A549 (cell line): ENCODE data around the gene MRPL34. TPM values are rescaled to one million over a fixed set of nuclear protein-coding genes. Genes with fewer than 3 reads are reported as not detected.

Experiments
- ATAC-seq, 2 experiments: fragments of 200-7000 bp in 1 of 2; fragments of >200 bp in 1 of 2; cut with Nextera tagmentation in 1 of 2; cut with Tn5 transposase in 1 of 2; 3 replicates each; pipeline versions ENCODE4 v1.8.0 to v1.9.1; 2018 to 2020; ENCODE audit warnings: mild to moderate bottlenecking in 1 of 2, moderate library complexity in 1 of 2
- CTCF ChIA-PET: fragments of 300-600 bp; sonication (Branson Sonifier 250); formaldehyde crosslinking; extraction: SDS; loops from one replicate; lab custom pipeline; 2021; ENCODE audit warnings: antibody characterized with exemption, inconsistent platforms; lab: Yijun Ruan, JAX
- POLR2A ChIA-PET: fragments of 350-600 bp; formaldehyde crosslinking; extraction: SDS; loops from one replicate; lab custom pipeline; 2021; ENCODE audit warnings: antibody characterized with exemption, inconsistent platforms; lab: Yijun Ruan, JAX
- DNase-seq, 2 experiments: peaks; one replicate each; pipeline versions ENCODE4 v3.0.0 to v3.0.0-alpha.2; 2011 to 2016; ENCODE audit warnings: low read depth in 1 of 2, low spot score in 1 of 2
- FAIRE-seq: peaks from 2 replicates; lab custom pipeline; 2011; peaks lifted over from hg19 to GRCh38; lab: Jason Lieb, UNC
- H3K27ac ChIP-seq, 2 experiments: fragments of >200 bp; sonication (Bioruptor Twin); formaldehyde crosslinking; 3 replicates each; pipeline ENCODE4 v1.5.1; 2016 to 2017
- H3K4me1 ChIP-seq: fragments of >200 bp; sonication (Bioruptor Twin); formaldehyde crosslinking; 3 replicates; pipeline ENCODE4 v1.6.1; 2016
- H3K4me2 ChIP-seq: fragments of >200 bp; sonication (Bioruptor Twin); formaldehyde crosslinking; 3 replicates; pipeline ENCODE4 v1.6.1; 2016
- H3K4me3 ChIP-seq: fragments of >200 bp; sonication (Bioruptor Twin); formaldehyde crosslinking; 3 replicates; pipeline ENCODE4 v1.5.1; 2016
- H3K9me3 ChIP-seq: fragments of >200 bp; sonication (Bioruptor Twin); formaldehyde crosslinking; 3 replicates; pipeline ENCODE4 v1.6.1; 2016
- BCL3 ChIP-seq: fragments of >200 bp; sonication (Bioruptor Twin); formaldehyde crosslinking; IDR thresholded peaks from 3 replicates; pipeline ENCODE4 v1.6.1; 2016
- CHD2 ChIP-seq: fragments of 150-350 bp; IDR thresholded peaks from 2 replicates; pipeline ENCODE4 v1.6.1; 2014; ENCODE audit warnings: low read length; ENCODE audit not compliant: partially characterized antibody
- CTCF ChIP-seq: fragments of >200 bp; sonication (Bioruptor Twin); formaldehyde crosslinking; IDR thresholded peaks from 3 replicates; pipeline ENCODE4 v1.5.1; 2016
- EHMT2 ChIP-seq: fragments of 200-600 bp; sonication (generic); IDR thresholded peaks from 2 replicates; pipeline ENCODE4 v1.6.1; 2016; ENCODE audit warnings: antibody characterized with exemption, low read depth, mild to moderate bottlenecking, moderate library complexity
- ELK1 ChIP-seq: fragments of 150-350 bp; IDR thresholded peaks from 2 replicates; pipeline ENCODE4 v1.6.1; 2014; ENCODE audit warnings: low read depth, mild to moderate bottlenecking, low read length
- FOSB ChIP-seq: fragments of 250-450 bp; sonication (Bioruptor Pico); IDR thresholded peaks from 2 replicates; pipeline ENCODE4 v1.5.0; 2020; ENCODE audit warnings: mild to moderate bottlenecking, moderate library complexity
- FOSL2 ChIP-seq, 2 experiments: fragments of 450-650 bp in 1 of 2; fragments of >200 bp in 1 of 2; sonication (Bioruptor Twin) in 1 of 2; formaldehyde crosslinking; IDR thresholded peaks; 2 replicates each; pipeline versions ENCODE4 v1.5.0 to v1.6.1; 2016 to 2020; ENCODE audit warnings: mild to moderate bottlenecking in 1 of 2, moderate library complexity in 1 of 2
- GATA3 ChIP-seq: IDR thresholded peaks from 2 replicates; pipeline ENCODE4 v1.6.1; 2012; ENCODE audit warnings: borderline replicate concordance
- HOXB5 ChIP-seq: fragments of 250-450 bp; sonication (Bioruptor Pico); IDR thresholded peaks from 2 replicates; pipeline ENCODE4 v1.5.0; 2020; ENCODE audit warnings: mild to moderate bottlenecking, moderate library complexity
- JUN ChIP-seq, 2 experiments: fragments of >200 bp; sonication (Bioruptor Twin); formaldehyde crosslinking; IDR thresholded peaks; 2 replicates in 1 of 2; 3 replicates in 1 of 2; pipeline ENCODE4 v1.6.1; 2016 to 2017
- JUNB ChIP-seq: fragments of >200 bp; sonication (Bioruptor Twin); formaldehyde crosslinking; IDR thresholded peaks from 2 replicates; pipeline ENCODE4 v1.6.1; 2016
- KDM5A ChIP-seq: fragments of 200-600 bp; sonication (generic); IDR thresholded peaks from 2 replicates; pipeline ENCODE4 v1.6.1; 2016; ENCODE audit warnings: antibody characterized with exemption, mild to moderate bottlenecking
- MAFK ChIP-seq: fragments of 450-650 bp; IDR thresholded peaks from 2 replicates; pipeline ENCODE4 v1.6.1; 2014; ENCODE audit not compliant: partially characterized antibody
- MAX ChIP-seq: IDR thresholded peaks from 2 replicates; pipeline ENCODE4 v1.6.1; 2012
- MAZ ChIP-seq: fragments of 150-350 bp; IDR thresholded peaks from 2 replicates; pipeline ENCODE4 v1.6.1; 2014; ENCODE audit warnings: antibody characterized with exemption, low read depth, low read length, borderline replicate concordance
- MYC ChIP-seq: IDR thresholded peaks from 2 replicates; pipeline ENCODE4 v1.6.1; 2012; ENCODE audit warnings: mild to moderate bottlenecking, inconsistent platforms, low read length, improper control_type of control experiment, borderline replicate concordance
- NFE2L2 ChIP-seq: fragments of 150-350 bp; conservative IDR thresholded peaks from 2 replicates; pipeline ENCODE4 v1.6.1; 2014; ENCODE audit warnings: low read length
- PHF8 ChIP-seq: fragments of 200-600 bp; sonication (generic); IDR thresholded peaks from 2 replicates; pipeline ENCODE4 v1.6.1; 2016; ENCODE audit warnings: low read depth, mild to moderate bottlenecking, antibody characterized with exemption, moderate library complexity, borderline replicate concordance
- POLR2A ChIP-seq: IDR thresholded peaks from 2 replicates; pipeline ENCODE4 v1.6.1; 2012; ENCODE audit warnings: mild to moderate bottlenecking, low read length
- POLR2AphosphoS2 ChIP-seq: conservative IDR thresholded peaks from 2 replicates; pipeline ENCODE4 v1.6.1; 2012; ENCODE audit warnings: low read length, improper control_type of control experiment, inconsistent platforms
- RAD21 ChIP-seq, 2 experiments: fragments of >200 bp in 1 of 2; sonication (Bioruptor Twin) in 1 of 2; formaldehyde crosslinking in 1 of 2; IDR thresholded peaks in 1 of 2; conservative IDR thresholded peaks in 1 of 2; 2 replicates in 1 of 2; 3 replicates in 1 of 2; pipeline ENCODE4 v1.6.1; 2012 to 2018; ENCODE audit warnings: inconsistent platforms in 1 of 2
- SMC3 ChIP-seq: fragments of >200 bp; sonication (Bioruptor Twin); formaldehyde crosslinking; IDR thresholded peaks from 3 replicates; pipeline ENCODE4 v1.6.1; 2018; ENCODE audit warnings: inconsistent platforms
- ZNF302 ChIP-seq: fragments of 250-450 bp; sonication (Bioruptor Pico); IDR thresholded peaks from 2 replicates; pipeline ENCODE4 v1.9.0; 2021; ENCODE audit warnings: inconsistent platforms, mild to moderate bottlenecking, moderate library complexity
- WGBS: methylation state at CpG from one replicate; pipeline ENCODE4 v1.1.6; 2017; ENCODE audit errors: missing lambda C conversion rate; 5-methylcytosine and 5-hydroxymethylcytosine counted together
- polyA plus RNA-seq, 4 experiments: library from polyadenylated mRNA; depleted of rRNA in 3 of 4; stranded (reverse); fragments of >200 nt; fragmentation: RNase III in 1 of 4; extraction: RNeasy Plus Mini Kit Qiagen cat#74134 plus additional on column Dnase treatment in 1 of 4; gene quantifications; 2 replicates in 3 of 4; 3 replicates in 1 of 4; pipeline ENCODE4 v1.2.3, GENCODE V29; 2011 to 2017

MRPL34 gene
- polyA plus RNA-seq, 2 of the 4 experiments (the other 2 are of a cell fraction), result 28.1 to 56.1 TPM

GRCh38 chr19:17259934-17260333 lies 45.7 kb upstream of the MRPL34 start:
- ATAC-seq, result no peak
- FAIRE-seq, result no peak
- H3K9me3 ChIP-seq, result no peaks in the 10 kb centered on the region
- WGBS, result 17% methylated on average over 1 of the region's 1 CpG
- no peak overlapping the region for H3K4me2 ChIP-seq
- CTCF ChIA-PET, result interaction anchor here (0.6 to 8.0 kb wide), 27 partner anchors 8 to 545 kb away, joined by 3 to 77 read pairs (median 4); partner anchors contain the start of genes ANKLE1, OCEL1 and USE1
- no peak overlapping the region for H3K27ac ChIP-seq
- DNase-seq, result no peak
- no peaks in the 10 kb centered on the region; the same call in 2 of the 3 replicates for H3K4me1 ChIP-seq
- H3K4me3 ChIP-seq, result no peak overlapping the region
- TF ChIP-seq JUN (IDR thresholded peaks at IDR 0.05) (no peak), MYC (no peak), CHD2 (no peak), ELK1 (no peak), POLR2A (no peak), GATA3 (no peak), HOXB5 (no peak), PHF8 (no peak), EHMT2 (no peak), BCL3 (no peak)
- POLR2A ChIA-PET, result no interaction called here

GRCh38 chr19:17260842-17261325 lies 44.8 kb upstream of the MRPL34 start:
- peak overlapping the region; percentile 14; the same call in 1 of the 3 replicates for H3K4me2 ChIP-seq
- FAIRE-seq (no peak), DNase-seq (peak; percentile 87 to 89), ATAC-seq (peak; percentile 99)
- TF ChIP-seq POLR2A (no peak), SMC3 (peak; percentile 75), CTCF (peak; percentile 75), RAD21 (conservative IDR thresholded peaks at IDR 0.05 in 1 of 2, IDR thresholded peaks at IDR 0.05 in 1 of 2) (peak; percentile 55 to 63), POLR2AphosphoS2 (no peak), PHF8 (no peak), FOSB (CRISPR knock-in tag) (no peak), MAX (peak; percentile 76), FOSL2 (IDR thresholded peaks at IDR 0.05) (no peak), FOSL2 (CRISPR knock-in tag; IDR thresholded peaks at IDR 0.05) (no peak), JUNB (no peak)
- ChIA-PET CTCF (interaction anchor here (0.6 to 8.0 kb wide), 27 partner anchors 11 to 603 kb away, joined by 3 to 77 read pairs (median 4); partner anchors contain the start of genes ANKLE1 and OCEL1), POLR2A (no interaction called here)
- H3K9me3 ChIP-seq, result no peaks in the 10 kb centered on the region
- peak overlapping the region; percentile 47 to 75; a peak in 3 of 6 replicates for H3K27ac ChIP-seq
- WGBS, result 7% methylated on average over 15 of the region's 15 CpGs
- H3K4me1 ChIP-seq, result no peaks in the 10 kb centered on the region
- no peak overlapping the region for H3K4me3 ChIP-seq

GRCh38 chr19:17262557-17262956 lies 43.1 kb upstream of the MRPL34 start:
- ATAC-seq (no peak), DNase-seq (no peak)
- TF ChIP-seq BCL3 (no peak), KDM5A (no peak), ZNF302 (CRISPR knock-in tag) (no peak), MAFK (no peak), MAZ (no peak), PHF8 (no peak), NFE2L2 (no peak), GATA3 (no peak)
- TF ChIP-seq, all 56 proteins: peak for 0
- Histone ChIP-seq H3K4me1 (no peaks in the 10 kb centered on the region), H3K27ac (no peak overlapping the region), H3K4me3 (no peak overlapping the region), H3K4me2 (no peak overlapping the region), H3K9me3 (no peaks in the 10 kb centered on the region)
- CTCF ChIA-PET, result interaction anchor here (2.5 to 8.0 kb wide), 6 partner anchors 7 to 36 kb away, joined by 9 to 77 read pairs (median 31); partner anchors contain the start of genes ANKLE1 and OCEL1
- WGBS, result 80% methylated on average over 10 of the region's 16 CpGs
- FAIRE-seq, result no peak
- POLR2A ChIA-PET, result interaction anchor here (0.6 kb wide), 2 partner anchors 11 to 196 kb away, joined by 3 to 5 read pairs; no protein-coding TSS in a partner anchor
